Daoy (cell line): ENCODE measurements around the gene MOGAT2. TPM values are rescaled to one million over a fixed set of nuclear protein-coding genes. Genes with fewer than 3 reads are reported as not detected.
"Not testable (repeated sequence)": the region's sequence is repeated elsewhere in the genome, so short reads cannot be mapped to it uniquely, and the experiment has no call there.

Experiments used
- DNase-seq: peaks from one replicate; pipeline ENCODE4 v3.0.0-alpha.2; 2015; ENCODE audit warnings: low read depth
- total RNA-seq: library from RNA; depleted of rRNA; stranded (reverse); fragments of >200 nt; shearing (Covaris generic); gene quantifications from 2 replicates; pipeline ENCODE4 v1.2.3, GENCODE V29; 2014

Gene MOGAT2
- total RNA-seq, 1 experiment from 2014 or later = not detected

DNA sequence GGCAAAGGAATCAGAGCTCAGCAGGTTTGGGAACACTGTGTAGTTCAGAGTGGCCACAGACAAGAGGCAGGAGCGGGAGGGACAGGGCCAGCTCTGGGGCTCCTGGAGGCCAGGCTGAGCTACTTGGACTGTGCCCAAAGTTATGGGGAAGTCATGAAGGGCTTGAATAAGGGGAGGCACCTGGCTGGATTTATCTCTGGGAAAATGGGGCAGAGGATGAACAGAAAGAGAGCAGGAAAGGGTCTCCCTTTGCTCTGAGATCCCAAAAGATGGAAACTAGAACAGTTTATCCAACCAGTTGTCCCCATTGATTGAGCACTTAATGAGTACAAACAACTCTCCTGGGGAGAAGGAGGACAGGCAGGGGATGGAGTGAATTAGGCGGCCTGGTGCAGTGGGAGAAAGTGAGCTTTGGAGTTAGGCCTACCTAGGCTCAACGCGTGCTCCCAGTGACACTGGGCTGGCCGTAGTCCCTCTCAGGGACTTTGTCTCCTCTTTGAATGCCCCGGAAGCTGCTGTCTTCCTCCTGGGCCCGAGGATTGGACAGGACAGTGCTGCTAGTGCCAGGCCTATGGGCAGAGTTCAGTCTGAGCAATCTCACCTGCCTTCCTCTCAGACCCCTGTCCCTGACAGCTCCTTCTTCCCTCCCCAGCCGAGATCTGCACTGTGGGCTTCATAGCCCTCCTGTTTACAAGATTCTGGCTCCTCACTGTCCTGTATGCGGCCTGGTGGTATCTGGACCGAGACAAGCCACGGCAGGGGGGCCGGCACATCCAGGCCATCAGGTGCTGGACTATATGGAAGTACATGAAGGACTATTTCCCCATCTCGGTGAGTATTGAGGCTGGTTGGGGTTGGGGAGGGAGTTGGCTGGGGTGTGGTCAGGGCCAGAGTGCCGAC is 2.0 kb downstream of the MOGAT2 start:
- DNase-seq = no peak

DNA sequence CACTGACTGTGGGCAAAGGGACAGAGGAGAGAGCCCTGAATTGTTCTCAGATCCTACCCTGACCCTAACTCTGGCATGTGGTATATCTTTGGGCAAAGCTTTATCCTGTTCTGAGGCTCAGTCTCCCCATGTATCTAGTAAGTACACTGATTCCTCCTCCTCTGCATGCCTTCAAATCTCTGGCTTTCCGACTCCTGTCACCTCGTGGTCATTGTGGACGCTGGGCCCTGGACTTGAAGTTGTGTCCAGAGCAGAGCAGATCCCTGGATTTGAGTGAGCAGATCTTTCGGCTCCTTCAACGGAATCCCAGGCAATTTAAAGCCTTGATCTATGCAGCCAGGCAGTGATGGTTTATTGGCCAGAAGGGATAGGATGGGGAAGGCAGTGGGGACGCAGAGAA is 3.0 kb downstream of the MOGAT2 start:
- DNase-seq = no peak

DNA sequence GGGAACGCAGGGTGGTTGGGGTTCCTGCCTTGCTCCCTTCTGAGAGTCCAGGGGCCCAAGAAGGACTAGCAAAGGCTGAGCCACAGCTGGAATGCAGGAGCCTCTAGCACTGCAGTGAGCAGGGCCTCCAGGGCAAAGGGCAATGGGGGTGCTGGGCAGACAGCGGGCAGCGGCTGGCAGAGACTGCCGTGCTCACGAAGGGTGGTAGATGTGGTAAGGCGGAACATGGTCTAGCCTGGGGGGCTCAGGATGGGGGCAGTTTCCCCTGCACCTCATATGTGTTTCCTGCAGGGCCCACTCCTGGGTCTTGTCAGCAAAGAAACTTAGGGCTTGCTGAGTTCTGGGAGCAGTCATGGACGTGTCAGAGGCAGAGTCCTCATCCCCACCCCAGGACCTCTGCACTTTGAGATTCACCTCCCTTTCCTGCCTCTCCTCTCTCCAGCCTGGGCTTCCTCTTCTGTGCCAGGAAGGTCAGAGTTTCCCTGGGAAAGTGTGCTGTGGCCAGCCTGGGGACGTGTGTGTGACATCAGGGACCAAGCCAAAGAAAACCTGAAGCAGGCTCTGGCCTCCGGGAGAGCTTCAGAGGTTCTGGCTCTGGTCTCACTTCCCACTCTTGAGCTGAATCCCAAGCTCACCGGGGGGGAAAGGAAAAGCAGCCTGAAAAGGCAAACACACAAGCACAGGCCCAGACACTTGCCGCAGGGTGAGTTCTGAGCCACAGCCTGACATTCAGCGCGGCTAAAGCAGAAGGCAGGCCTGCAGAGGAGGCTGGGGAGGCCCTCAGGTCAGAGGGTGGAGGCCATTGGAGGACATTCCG is 4.4 kb downstream of the MOGAT2 start:
- no peak for DNase-seq

DNA sequence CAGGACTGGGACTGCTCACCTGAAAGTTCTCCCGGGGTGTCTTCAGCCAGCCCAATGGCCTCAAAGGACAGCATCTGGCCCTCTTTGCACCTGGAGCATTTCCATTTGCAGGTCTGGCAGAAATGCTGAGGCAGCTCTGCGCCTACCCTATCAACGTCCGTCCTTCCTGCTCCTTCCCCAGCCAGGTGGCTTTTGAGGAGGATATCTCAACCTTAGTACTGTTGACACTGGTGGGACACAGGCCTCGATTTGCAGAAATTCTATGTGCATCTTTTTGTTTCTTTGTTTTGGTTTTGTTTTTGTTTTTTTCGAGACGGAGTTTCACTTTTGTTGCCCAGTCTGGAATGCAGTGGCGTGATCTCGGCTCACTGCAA is 5.0 kb downstream of the MOGAT2 start:
- no peak for DNase-seq

DNA sequence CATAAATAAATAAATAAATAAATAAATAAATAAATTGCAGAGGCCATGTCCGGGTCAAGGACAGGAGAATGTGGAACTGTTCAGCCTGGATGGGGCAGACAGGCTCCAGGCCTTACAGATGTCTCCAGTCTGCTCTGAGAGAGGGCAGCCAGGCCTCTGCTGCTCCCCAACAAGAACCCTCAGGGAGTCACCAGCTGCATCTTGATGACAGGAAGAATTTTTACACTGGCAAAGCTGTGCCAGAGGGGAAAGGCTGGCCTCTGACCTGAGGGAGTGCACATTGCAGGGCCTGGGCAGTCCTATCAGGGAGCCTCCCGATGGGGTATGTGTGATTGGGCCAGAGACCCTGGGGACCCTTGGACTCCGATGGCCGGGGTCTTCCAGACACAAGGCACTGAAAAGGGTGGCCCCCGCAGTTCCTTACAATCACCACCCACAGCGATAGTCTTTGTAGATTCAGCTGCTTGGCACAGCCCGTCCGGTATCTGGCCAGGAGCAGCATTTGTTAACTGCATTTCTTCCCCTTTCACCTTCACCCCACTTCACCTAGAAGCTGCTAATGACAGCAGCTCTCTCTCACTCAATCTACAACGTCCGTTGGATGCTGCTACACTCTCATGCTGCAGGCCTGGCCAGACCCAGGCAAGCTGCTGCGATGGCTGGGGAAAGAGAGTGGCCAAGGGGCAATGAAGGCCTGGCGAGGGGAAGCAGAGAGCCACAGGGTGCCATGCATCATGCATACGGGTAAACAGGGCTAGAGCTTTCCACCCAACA is 8.1 kb downstream of the MOGAT2 start:
- no peak for DNase-seq

DNA sequence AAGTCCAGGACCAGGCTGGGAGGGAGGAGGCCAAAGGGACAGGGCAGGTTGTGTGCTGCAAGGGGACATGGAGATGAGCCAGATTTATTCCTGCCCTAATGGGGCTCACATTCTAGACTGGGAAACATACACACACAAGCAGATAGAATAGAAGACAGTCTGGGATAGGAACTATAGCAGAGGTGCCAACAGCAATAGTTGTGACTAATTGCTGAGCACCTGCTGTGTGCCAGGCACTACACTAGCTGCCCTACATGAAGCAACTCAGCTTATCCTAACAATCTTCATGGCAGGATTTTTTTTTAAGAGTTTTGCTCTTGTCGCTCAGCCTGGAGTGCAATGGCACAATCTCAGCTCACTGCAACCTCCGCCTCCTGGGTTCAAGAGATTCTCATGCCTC is 11.4 kb downstream of the MOGAT2 start:
- DNase-seq = no peak

DNA sequence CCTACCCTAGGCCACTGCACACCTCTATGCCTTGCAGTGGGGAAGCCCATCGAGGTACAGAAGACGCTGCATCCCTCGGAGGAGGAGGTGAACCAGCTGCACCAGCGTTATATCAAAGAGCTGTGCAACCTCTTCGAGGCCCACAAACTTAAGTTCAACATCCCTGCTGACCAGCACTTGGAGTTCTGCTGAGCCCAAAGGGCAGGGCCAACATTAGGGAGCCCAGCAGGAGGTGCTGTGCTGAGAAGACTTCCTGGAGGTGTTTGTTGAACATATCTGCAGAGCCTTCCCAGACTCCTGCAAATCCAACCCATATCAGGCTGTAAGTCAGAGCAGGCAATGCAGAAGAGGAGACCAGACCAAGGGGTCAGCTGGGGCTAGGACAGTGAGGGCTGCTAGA is 13.5 kb downstream of the MOGAT2 start:
- no peak for DNase-seq

DNA sequence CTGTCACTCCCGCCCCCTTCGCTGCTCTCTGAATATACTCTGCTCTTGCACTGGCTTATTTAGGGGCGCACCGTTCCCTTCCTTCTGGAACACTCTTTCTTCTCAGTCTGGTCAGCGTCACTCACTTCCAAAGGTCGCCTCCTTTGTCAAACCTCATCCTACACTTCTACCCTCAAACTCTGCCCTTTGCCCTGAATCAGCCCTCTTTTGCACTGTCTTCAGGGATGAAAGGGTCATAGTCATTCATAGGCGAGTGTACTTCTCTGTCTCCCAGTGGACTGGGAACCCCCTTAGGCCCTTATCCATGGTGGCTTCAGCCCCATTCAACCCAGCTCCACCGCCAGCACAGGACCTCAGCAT is 15.4 kb downstream of the MOGAT2 start:
- DNase-seq = no peak

DNA sequence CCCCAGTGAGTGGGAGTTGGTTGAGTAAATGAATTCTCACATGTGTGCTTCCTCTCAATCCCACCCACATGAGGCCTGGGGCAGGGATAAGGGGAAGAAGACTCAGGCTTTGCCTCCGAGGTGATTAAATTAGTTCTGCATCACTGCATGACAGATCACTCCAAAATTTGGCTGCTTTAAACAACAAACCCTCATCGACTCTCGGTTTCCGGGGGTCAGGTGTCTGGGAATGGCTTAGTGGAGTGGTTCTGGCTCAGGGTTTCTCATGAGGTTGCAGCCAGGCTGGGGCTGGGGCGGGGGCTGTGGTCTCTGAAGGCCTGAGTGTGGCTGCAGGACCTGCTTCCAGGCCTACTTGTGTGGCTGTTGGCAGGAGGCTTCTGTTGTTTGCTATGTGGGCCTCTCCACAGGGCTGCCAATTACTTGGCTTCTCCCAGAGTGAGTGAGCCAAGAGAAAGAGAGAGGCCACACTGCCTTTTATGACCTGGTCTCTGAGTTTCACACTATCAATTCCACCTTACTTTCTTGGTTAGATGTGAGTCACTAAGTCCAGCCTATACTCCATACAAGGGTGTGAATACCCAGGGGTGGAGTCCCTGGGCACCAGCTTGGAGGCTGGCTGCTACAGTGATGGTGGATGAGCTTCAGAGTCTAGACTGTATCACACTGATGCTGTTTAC is 15.9 kb downstream of the MOGAT2 start:
- peak; percentile 40 for DNase-seq

DNA sequence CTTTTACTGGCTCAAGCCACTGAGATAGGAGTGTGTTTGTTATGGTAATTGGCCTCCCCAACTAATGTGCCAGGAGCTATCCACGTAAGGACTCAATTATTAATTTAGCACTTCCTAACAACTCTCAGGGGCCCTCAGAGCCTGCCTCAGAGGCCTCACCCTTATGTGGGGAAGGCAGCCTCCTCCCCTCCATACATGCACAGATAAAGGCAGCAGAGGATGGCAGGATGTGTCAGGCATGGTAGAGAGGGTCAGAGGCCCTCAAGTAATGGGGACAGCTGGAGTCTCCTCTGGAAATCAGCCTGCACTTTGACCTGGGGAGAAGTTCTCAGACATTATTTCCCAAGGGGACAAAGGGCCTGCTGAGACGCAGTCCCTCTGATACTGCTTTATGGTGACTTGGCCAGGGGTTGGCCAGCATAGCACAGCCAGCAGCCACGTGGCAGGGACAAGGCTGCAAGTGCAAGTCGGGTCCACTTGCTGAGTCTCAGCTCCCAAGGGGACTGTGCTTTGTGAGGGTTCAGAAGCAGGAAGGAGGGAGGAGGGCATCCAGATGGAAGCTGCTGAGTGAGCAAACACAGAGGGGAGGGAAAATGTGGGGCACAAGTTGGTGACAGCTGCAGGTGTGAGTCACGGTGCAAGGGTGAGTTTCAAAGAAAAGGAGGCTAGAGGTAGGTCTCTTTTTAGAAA is 17.0 kb downstream of the MOGAT2 start:
- DNase-seq = peak; percentile 34

DNA sequence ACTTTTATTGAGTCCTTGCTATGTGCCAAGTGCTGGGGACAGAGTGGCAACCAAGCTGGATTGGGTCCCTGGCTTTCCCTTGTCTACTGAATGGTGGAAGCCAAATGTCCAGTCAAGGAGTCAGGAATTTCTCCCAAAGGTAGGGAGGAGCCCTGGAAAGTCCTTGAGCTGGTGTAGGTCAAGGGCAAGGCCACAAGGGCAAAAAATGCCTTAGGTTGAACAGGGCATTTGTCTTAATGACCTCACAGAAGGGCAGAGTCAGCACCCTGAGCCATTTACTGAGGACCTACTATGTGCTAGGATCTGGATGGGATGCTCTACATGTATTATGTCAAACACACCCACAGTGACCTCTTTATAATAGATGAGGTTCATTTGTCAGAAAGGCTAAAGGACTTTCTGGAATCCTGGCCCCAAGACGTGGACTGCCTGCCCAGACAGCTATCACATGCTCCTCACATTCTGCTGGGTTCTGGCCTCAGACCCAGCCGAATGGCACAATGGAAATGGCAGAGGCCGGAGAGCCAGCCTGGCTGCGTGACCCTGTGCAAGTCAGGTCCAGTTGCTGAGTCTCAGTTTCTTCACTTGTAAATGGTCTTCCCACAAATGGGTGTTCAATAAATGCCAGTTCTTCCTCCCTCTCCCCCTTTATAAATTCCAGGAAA is 17.7 kb downstream of the MOGAT2 start:
- no peak for DNase-seq

DNA sequence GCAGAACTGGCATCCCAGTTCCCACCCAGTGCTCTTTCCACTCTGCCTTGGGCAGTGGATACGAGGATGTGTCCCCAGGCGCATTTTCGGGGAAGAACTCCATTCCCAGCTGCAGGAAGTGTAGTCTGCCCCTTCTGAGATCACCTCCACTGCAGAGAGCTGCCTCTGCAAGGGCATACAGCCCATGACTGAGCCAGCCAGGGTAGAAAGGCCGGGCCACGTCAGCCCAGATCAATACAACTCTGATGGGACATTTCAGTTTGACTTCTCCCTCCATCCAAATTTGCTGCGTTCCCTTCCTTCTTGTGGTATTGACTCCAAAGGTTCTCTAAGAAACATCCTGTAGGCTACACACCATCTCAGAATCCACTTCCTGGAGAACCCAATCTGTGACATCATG is 19.7 kb downstream of the MOGAT2 start:
- no peak for DNase-seq

DNA sequence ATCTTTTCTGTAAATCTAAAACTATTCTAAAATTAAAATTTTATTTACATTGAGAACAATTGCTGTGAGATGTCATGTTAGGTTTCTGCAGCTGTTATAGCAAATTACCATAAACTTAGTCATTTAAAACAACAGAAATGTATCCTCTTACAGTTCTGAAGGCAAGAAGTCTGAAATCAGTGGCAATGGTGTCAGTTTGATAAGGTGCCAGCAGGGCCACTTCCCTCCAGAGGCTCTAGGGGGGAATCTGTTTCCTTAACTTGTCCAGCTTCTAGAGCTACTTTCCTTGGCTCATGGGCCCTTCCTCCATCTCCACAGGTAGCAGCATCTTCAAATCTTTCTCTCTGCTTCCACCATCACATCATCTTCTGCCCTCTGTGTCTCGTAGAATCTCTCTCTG is 23.0 kb downstream of the MOGAT2 start:
- DNase-seq = no peak

DNA sequence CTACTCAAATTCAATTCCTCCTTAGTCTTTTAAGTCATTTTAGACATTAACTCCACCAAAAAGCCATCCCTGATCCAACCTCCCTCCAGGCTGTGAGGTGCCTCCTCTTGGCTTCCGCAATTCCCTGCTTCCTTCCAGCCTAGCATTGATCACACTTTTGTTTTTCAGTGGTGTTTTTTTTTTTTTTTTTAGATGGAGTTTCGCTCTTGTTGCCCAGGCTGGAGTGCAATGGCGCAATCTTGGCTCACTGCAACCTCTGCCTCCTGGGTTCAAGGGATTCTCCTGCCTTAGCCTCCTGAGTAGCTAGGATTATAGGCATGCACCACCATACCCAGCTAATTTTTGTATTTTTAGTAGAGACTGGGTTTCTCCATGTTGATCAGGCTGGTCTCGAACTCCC is 25.5 kb downstream of the MOGAT2 start:
- not testable (repeated sequence) for DNase-seq

DNA sequence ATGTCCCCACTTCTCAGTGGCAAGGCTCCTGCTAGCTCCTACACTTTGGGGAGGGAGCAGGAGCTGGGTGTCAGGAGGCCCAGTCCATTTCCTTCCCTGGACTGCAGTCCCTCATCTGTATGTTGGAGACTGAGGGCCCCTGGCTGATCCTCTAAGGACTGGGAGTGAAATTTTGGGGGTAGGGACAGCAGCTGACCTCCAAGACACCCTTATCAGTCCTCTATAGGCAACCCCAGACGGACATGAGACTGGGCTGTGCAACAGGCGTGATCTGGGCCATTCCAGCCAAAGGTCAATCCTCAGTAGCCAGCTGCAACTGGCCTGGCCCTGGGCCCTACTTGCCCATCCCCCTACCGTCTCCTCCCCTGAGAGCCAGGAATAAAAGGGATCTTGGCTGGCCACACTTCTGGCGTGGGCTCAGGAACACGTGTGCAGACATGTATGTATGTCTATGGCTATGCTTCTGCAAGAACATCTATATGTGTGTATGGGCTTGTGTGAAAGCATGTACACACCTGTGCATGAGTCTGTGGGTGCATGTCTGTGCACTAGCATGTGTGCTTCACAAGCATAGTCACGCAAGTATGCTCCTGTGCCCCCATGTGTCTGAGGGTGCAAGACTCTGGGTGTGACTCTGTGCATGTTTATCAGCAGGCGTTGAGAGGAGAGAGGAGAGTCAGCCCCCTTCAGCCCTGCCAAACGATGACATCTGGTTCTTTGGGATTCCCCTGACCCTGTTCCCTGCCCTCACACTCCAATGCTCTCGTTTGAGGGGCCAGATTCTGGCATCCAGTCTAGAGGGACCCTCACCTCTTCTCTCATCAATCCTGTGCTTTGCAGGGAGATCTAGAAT is 26.3 kb downstream of the MOGAT2 start:
- DNase-seq = no peak

DNA sequence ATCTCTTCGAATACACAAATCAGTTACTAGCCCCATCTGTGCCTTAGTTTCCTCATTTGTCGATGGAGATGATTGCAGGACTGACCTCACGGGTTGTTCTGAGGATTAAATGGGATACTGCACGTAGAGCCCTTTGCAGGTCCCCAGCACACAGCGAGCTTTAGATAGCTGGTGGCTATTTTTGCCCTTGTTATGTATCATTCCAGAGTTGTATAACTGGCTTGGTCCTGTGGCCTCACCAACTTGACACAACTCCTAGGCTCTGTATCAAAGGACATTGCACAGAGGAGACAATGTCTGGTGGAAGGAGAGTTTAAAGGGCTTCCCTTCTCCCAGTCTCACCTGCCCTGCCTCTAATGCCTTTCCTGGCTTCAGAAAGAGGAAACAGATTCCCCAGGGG is 28.2 kb downstream of the MOGAT2 start:
- DNase-seq = no peak

DNA sequence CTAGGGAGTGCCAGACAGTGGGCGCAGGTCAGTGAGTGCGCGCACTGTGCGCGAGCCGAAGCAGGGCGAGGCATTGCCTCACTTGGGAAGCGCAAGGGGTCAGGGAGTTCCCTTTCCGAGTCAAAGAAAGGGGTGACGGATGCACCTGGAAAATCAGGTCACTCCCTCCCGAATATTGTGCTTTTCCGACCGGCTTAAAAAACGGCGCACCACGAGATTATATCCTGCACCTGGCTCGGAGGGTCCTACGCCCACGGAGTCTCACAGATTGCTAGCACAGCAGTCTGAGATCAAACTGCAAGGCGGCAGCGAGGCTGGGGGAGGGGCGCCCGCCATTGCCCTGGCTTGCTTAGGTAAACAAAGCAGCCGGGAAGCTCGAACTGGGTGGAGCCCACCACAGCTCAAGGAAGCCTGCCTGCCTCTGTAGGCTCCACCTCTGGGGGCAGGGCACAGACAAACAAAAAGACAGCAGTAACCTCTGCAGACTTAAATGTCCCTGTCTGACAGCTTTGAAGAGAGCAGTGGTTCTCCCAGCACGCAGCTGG is 31.2 kb downstream of the MOGAT2 start:
- not testable (repeated sequence) for DNase-seq

DNA sequence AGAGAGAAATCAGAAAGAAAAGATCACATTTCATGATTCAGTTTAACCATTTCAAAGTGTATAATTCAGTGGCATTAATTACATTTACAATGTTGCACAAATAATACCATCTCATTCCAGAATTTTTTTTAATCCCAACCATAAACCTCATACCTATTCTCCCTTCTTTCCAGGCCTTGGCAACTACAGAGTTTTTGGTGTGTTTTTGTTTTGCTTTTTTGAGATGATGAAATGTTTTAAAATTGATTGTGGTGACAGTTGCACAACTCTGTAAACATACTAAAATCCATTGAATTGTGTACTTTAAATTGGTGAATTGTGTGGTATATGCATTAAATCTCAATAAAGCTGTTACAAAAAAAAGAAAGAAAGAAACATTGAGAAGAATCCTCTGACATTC is 37.3 kb downstream of the MOGAT2 start:
- not testable (repeated sequence) for DNase-seq

DNA sequence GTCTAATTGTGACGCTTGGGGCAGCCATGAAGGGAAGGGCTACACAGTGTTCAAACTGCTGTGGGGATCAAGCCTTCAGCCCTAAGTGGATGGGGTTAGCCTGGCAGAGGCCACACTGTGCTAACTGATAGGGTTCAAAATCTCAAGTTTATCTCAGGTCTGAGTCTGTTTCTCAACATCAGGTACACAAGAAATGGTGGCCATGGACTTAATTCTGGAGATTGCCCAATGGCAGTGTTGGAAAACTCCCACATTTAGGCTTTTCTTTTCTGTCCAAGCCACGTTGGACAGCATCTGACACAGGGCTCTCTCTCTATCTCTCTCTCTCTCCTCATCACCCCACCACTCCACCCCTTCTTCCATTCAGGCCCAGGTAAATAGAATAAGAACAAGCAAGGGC is 40.0 kb downstream of the MOGAT2 start:
- no peak for DNase-seq
